ENCODE results near the gene DOCK4.

DOCK4 gene

GRCh38 chr7:112067632-112068540 is 138.3 kb downstream of the DOCK4 start:
- intact Hi-C loops (cut with DNase I; ENCODE audit: low total_unique reads), result no loop called here
- Histone ChIP-seq H3K27ac (no peak overlapping the region), H3K27me3 (no peaks in the 10 kb centered on the region), H3K36me3 (no peaks in the 10 kb centered on the region), H3K9me3 (no peaks in the 10 kb centered on the region), H3K4me1 (no peaks in the 10 kb centered on the region), H3K4me3 (no peak overlapping the region)
- DNase-seq, result no peak
- no peak for TF ChIP-seq CTCF (IDR thresholded peaks at IDR 0.05)

GRCh38 chr7:112067200-112067599 is 139.0 kb downstream of the DOCK4 start:
- intact Hi-C loops (cut with DNase I; ENCODE audit: low total_unique reads), result no loop called here
- no peaks in the 10 kb centered on the region for H3K36me3 ChIP-seq
- DNase-seq, result no peak
- TF ChIP-seq CTCF (IDR thresholded peaks at IDR 0.05), result no peak
- H3K27ac ChIP-seq, result no peak overlapping the region
- no peaks in the 10 kb centered on the region for H3K4me1 ChIP-seq
- H3K4me3 ChIP-seq, result no peak overlapping the region
- no peaks in the 10 kb centered on the region for H3K27me3 ChIP-seq
- no peaks in the 10 kb centered on the region for H3K9me3 ChIP-seq

- TF ChIP-seq CTCF (IDR thresholded peaks at IDR 0.05), result no peak
- DNase-seq, result no peak
- no peaks in the 10 kb centered on the region for H3K36me3 ChIP-seq
- H3K4me3 ChIP-seq, result no peak overlapping the region
- no peaks in the 10 kb centered on the region for H3K27me3 ChIP-seq
- H3K9me3 ChIP-seq, result no peaks in the 10 kb centered on the region
- no peak overlapping the region for H3K27ac ChIP-seq
- intact Hi-C loops (cut with DNase I; ENCODE audit: low total_unique reads), result no loop called here
- H3K4me1 ChIP-seq, result no peaks in the 10 kb centered on the region
Observed at GRCh38 chr7:112065758-112066157, 140.4 kb downstream of the DOCK4 start.

- Histone ChIP-seq H3K27me3 (no peaks in the 10 kb centered on the region), H3K36me3 (no peaks in the 10 kb centered on the region), H3K4me1 (no peaks in the 10 kb centered on the region), H3K27ac (no peak overlapping the region), H3K4me3 (no peak overlapping the region), H3K9me3 (no peaks in the 10 kb centered on the region)
- intact Hi-C loops (cut with DNase I; ENCODE audit: low total_unique reads), result no loop called here
- TF ChIP-seq CTCF (IDR thresholded peaks at IDR 0.05), result no peak
- no peak for DNase-seq
Observed at GRCh38 chr7:112064627-112065385, 141.4 kb downstream of the DOCK4 start.

- no peaks in the 10 kb centered on the region for H3K4me1 ChIP-seq
- no peaks in the 10 kb centered on the region for H3K36me3 ChIP-seq
- no peaks in the 10 kb centered on the region for H3K9me3 ChIP-seq
- H3K27ac ChIP-seq, result no peak overlapping the region
- intact Hi-C loops (cut with DNase I; ENCODE audit: low total_unique reads), result no loop called here
- H3K27me3 ChIP-seq, result no peaks in the 10 kb centered on the region
- TF ChIP-seq CTCF (IDR thresholded peaks at IDR 0.05), result no peak
- no peak for DNase-seq
- no peak overlapping the region for H3K4me3 ChIP-seq
Observed at GRCh38 chr7:112063974-112064373, 142.2 kb downstream of the DOCK4 start.
